22Rv1 (cell line): ENCODE data around the gene CREB5.

Experiments used
- ZFX ChIP-seq: fragments of 450-650 bp; IDR thresholded peaks from 2 replicates; pipeline ENCODE4 v1.6.1; 2017; ENCODE audit warnings: antibody characterized with exemption, borderline replicate concordance
- TF ChIP-seq, protein P1 (sequence below): fragments of 450-650 bp; IDR thresholded peaks from 2 replicates; pipeline ENCODE4 v1.5.1; 2017; ENCODE audit warnings: mild to moderate bottlenecking

DNA sequence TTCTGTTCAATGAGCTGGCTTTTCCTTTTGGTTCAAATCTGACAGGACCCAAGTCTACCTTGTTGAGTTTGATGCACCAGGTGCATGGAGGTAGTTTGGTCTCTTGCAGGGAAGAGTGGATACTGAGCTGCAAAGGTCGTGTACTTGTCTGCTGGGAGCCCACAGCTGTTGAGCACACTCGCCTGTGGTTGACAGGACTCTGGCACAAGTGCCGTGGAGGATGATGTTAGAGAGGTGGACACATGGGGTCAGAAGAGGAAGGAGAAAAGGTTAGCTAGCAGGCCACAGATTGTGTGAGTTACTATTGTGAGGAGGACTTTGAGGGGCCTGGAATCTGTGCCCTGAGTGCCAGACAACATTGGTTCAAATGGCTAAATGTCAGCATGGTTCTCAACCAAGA lies 197.3 kb downstream of the CREB5 start:
- TF ChIP-seq, protein P1, sequence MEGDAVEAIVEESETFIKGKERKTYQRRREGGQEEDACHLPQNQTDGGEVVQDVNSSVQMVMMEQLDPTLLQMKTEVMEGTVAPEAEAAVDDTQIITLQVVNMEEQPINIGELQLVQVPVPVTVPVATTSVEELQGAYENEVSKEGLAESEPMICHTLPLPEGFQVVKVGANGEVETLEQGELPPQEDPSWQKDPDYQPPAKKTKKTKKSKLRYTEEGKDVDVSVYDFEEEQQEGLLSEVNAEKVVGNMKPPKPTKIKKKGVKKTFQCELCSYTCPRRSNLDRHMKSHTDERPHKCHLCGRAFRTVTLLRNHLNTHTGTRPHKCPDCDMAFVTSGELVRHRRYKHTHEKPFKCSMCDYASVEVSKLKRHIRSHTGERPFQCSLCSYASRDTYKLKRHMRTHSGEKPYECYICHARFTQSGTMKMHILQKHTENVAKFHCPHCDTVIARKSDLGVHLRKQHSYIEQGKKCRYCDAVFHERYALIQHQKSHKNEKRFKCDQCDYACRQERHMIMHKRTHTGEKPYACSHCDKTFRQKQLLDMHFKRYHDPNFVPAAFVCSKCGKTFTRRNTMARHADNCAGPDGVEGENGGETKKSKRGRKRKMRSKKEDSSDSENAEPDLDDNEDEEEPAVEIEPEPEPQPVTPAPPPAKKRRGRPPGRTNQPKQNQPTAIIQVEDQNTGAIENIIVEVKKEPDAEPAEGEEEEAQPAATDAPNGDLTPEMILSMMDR: no peak
- TF ChIP-seq ZFX: no peak
